NK-92 (cell line): Measurements from ENCODE around the gene SLC8B1.

Experiments used
- DNase-seq: peaks from one replicate; lab custom pipeline; 2025; ENCODE audit not compliant: unreplicated experiment; lab: John Stamatoyannopoulos, UW

Gene SLC8B1

GRCh38 chr12:113325916-113326315 is 9.0 kb downstream of the SLC8B1 start:
- no peak for DNase-seq

- no peak for DNase-seq
These were observed 12.6 kb downstream of the SLC8B1 start for GRCh38 chr12:113322343-113322742.

- no peak for DNase-seq
These were observed 14.5 kb downstream of the SLC8B1 start for GRCh38 chr12:113320401-113320800.

- no peak for DNase-seq
These were observed 15.8 kb downstream of the SLC8B1 start for GRCh38 chr12:113318900-113319628.

GRCh38 chr12:113318046-113318656 is 16.8 kb downstream of the SLC8B1 start:
- no peak for DNase-seq

- no peak for DNase-seq
These were observed 17.8 kb downstream of the SLC8B1 start for GRCh38 chr12:113317122-113317521.

- DNase-seq: no peak
These were observed 18.8 kb downstream of the SLC8B1 start for GRCh38 chr12:113316155-113316554.

- DNase-seq: no peak
These were observed 19.6 kb downstream of the SLC8B1 start for GRCh38 chr12:113315358-113315757.

- DNase-seq: no peak
These were observed 20.8 kb downstream of the SLC8B1 start for GRCh38 chr12:113314121-113314529.

- DNase-seq: no peak
These were observed 24.4 kb downstream of the SLC8B1 start for GRCh38 chr12:113310489-113310888.

GRCh38 chr12:113306382-113306781 is 28.5 kb downstream of the SLC8B1 start:
- no peak for DNase-seq

GRCh38 chr12:113305281-113305856 is 29.5 kb downstream of the SLC8B1 start:
- DNase-seq: no peak

GRCh38 chr12:113302886-113303640 is 31.8 kb downstream of the SLC8B1 start:
- DNase-seq: no peak

GRCh38 chr12:113302466-113302865 is 32.4 kb downstream of the SLC8B1 start:
- DNase-seq: no peak

GRCh38 chr12:113301811-113302210 is 33.1 kb downstream of the SLC8B1 start:
- no peak for DNase-seq

- DNase-seq: no peak
These were observed 35.2 kb downstream of the SLC8B1 start for GRCh38 chr12:113299619-113300237.

GRCh38 chr12:113298861-113299545 is 35.9 kb downstream of the SLC8B1 start:
- no peak for DNase-seq

GRCh38 chr12:113298472-113298817 is 36.5 kb downstream of the SLC8B1 start:
- DNase-seq: no peak

GRCh38 chr12:113297621-113298471 is 37.1 kb downstream of the SLC8B1 start:
- DNase-seq: no peak

GRCh38 chr12:113297214-113297587 is 37.7 kb downstream of the SLC8B1 start:
- no peak for DNase-seq
